ENCODE results near the gene DCST1.

DNA sequence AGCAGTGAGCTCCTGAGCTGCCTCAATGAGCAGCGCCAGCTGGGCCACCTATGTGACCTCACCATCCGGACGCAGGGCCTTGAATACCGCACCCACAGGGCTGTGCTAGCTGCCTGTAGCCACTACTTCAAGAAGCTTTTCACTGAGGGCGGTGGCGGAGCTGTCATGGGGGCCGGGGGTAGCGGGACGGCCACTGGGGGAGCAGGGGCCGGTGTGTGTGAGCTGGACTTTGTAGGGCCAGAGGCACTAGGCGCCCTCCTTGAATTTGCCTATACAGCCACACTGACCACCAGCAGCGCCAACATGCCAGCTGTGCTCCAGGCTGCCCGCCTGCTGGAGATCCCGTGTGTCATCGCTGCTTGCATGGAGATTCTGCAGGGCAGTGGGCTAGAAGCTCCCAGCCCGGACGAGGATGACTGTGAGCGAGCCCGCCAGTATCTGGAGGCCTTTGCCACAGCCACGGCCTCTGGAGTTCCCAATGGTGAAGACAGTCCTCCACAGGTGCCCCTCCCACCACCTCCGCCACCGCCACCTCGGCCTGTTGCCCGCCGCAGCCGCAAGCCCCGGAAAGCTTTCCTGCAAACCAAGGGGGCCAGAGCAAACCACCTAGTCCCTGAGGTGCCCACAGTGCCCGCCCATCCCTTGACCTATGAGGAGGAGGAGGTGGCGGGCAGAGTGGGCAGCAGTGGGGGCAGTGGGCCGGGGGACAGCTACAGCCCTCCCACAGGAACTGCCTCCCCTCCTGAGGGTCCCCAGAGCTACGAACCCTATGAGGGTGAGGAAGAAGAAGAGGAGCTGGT is 18.7 kb upstream of the DCST1 start:
- TF ChIP-seq, protein P1, sequence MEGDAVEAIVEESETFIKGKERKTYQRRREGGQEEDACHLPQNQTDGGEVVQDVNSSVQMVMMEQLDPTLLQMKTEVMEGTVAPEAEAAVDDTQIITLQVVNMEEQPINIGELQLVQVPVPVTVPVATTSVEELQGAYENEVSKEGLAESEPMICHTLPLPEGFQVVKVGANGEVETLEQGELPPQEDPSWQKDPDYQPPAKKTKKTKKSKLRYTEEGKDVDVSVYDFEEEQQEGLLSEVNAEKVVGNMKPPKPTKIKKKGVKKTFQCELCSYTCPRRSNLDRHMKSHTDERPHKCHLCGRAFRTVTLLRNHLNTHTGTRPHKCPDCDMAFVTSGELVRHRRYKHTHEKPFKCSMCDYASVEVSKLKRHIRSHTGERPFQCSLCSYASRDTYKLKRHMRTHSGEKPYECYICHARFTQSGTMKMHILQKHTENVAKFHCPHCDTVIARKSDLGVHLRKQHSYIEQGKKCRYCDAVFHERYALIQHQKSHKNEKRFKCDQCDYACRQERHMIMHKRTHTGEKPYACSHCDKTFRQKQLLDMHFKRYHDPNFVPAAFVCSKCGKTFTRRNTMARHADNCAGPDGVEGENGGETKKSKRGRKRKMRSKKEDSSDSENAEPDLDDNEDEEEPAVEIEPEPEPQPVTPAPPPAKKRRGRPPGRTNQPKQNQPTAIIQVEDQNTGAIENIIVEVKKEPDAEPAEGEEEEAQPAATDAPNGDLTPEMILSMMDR (IDR thresholded peaks at IDR 0.05; ENCODE audit: extremely low read depth in 1 of 2, insufficient read depth in 1 of 2, low read depth in 1 of 2, low read length in 2 of 2): no peak
- TF ChIP-seq MAX (IDR thresholded peaks at IDR 0.05; ENCODE audit: insufficient read depth, insufficient read length) (no peak), EZH2 (IDR thresholded peaks at IDR 0.05; ENCODE audit: borderline replicate concordance, low read depth, low read length, severe bottlenecking) (no peak), POLR2AphosphoS5 (IDR thresholded peaks at IDR 0.05; ENCODE audit: insufficient read depth, low read depth, low read length) (no peak), POLR2A (IDR thresholded peaks at IDR 0.05; ENCODE audit: low read depth, low read length) (no peak), FOS (IDR thresholded peaks at IDR 0.05; ENCODE audit: borderline replicate concordance, insufficient read depth, low read length) (no peak), JUN (IDR thresholded peaks at IDR 0.05; ENCODE audit: borderline replicate concordance, insufficient read depth, insufficient read length, low read depth) (no peak)
